Activated naive CD4-positive, alpha-beta T cell treated with anti-CD3 and anti-CD28 coated beads, Interleukin-2, amount 50 U/mL, for 72 hours (primary cell): ENCODE measurements around the gene CDYL2. TPM values are rescaled to one million over a fixed set of nuclear protein-coding genes. Genes with fewer than 3 reads are reported as not detected.

Experiments
- ATAC-seq, 2 donors: fragments of 150-1000 bp; cut with Tn5 transposase; 2 replicates each; pipeline ENCODE4 v1.10.0; 2021; ENCODE audit warnings: mild to moderate bottlenecking in 2 of 2, moderate library complexity in 2 of 2
- DNase-seq, 2 donors: peaks; one replicate each; pipeline ENCODE4 v3.0.0; 2021 to 2022; ENCODE audit warnings: low spot score in 2 of 2
- H3K27ac Mint-ChIP-seq, 2 donors: one replicate each; pipeline ENCODE4 v1.8.0; 2022; ENCODE audit warnings: mild to moderate bottlenecking in 2 of 2, mixed read lengths in 2 of 2
- H3K36me3 Mint-ChIP-seq, 2 donors: one replicate each; pipeline ENCODE4 v1.8.0; 2022; ENCODE audit warnings: mixed read lengths in 2 of 2
- H3K9me3 Mint-ChIP-seq, 2 donors: one replicate each; pipeline ENCODE4 v1.8.0; 2022; ENCODE audit warnings: mixed read lengths in 2 of 2
- total RNA-seq, 2 donors: library from RNA; stranded (reverse); gene quantifications; one replicate each; pipeline ENCODE4 v1.2.3, GENCODE V29; 2022

The CDYL2 gene, protein sequence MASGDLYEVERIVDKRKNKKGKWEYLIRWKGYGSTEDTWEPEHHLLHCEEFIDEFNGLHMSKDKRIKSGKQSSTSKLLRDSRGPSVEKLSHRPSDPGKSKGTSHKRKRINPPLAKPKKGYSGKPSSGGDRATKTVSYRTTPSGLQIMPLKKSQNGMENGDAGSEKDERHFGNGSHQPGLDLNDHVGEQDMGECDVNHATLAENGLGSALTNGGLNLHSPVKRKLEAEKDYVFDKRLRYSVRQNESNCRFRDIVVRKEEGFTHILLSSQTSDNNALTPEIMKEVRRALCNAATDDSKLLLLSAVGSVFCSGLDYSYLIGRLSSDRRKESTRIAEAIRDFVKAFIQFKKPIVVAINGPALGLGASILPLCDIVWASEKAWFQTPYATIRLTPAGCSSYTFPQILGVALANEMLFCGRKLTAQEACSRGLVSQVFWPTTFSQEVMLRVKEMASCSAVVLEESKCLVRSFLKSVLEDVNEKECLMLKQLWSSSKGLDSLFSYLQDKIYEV
- 10 to 100 TPM; 10.8 to 42.4 TPM for total RNA-seq

DNA sequence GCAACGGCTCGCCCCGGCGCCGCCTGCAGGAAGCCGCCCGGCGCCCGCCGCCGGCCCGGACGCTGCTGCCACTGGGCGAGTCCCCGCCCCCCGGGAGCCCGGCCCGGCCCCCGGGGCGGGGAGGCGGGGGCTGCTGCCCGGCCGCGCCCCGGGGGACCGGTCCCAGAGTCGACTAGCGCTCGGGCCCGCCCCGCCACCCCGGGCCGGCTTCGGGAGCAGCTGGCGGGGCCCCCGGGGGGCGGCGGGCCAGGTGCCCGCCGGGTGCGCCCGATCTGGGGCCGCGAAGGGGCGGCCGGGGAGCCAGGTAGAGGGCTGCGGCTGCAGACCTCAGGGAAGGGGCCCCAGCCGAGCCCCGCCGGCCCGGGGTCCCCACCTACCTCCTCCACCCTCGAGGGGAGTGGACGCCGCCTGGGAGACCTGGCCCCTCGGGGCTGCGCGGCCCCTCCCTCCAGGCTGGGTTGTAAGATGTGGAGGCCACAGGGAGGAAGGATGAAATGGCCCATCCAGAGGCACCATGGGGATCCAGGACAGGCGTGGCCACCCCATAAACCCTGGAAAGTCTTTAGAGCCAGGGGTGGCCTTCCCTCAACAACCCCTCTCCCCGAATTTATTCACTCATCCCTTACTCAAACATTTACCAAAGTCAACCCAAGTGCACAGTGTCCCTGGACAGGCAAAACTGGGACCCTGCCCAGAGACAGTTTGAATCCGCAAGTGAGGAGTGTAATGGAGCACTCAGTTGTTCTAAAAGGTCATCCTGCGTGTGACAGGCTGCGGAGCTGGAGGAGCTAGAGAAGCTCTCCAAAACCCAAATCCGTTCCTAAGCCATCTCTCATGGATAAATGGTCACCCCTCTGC is at the start of gene CDYL2:
TSS of gene CDYL2 (minus strand) at position 73 of the 858 bp plus-strand sequence. CDS start 425 bp downstream, outside the sequence.
- peaks cover 0 to 15% of the 10 kb centered on the region in 2 donors for H3K36me3 Mint-ChIP-seq
- DNase-seq (peak in 1 of 2 donors; percentile 65), ATAC-seq (peak; percentile 51 to 59)
- peaks cover 4 to 10% of the 10 kb centered on the region in 2 donors for H3K9me3 Mint-ChIP-seq
- H3K27ac Mint-ChIP-seq, result peak within 1 kb of the TSS; percentile 61 to 94

DNA sequence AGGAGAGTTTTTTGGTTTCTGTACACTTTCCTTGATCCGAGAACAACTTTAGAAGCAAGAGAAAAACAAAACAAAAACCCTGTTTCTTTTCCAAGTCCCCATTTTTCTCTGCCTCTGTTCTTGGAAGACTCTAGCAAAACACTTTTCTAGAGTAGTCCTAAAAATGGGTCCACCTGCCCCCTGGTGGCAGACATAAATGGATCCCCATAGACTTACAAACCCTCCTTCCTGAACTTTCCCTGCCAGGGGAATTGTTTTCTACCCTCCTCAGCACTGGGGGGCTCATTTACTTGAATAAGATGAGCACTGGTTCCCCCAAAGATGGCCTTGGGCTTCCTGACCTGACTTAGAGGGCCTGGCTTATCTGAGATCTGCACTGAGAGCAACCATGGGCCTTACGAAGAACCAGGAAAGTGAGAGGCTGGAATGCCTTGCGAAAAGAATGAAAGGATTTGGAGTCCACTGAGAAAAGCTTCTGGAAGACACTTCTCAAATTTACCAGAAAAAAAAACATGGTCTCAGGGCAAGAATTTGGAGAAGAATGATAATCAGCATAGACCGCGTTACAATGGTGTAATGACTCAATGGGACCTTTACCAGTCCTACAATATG is 48.0 kb upstream of the CDYL2 start:
- no peaks in the 10 kb centered on the region for H3K36me3 Mint-ChIP-seq
- no peaks in the 10 kb centered on the region for H3K9me3 Mint-ChIP-seq
- H3K27ac Mint-ChIP-seq, result no peak overlapping the region
- ATAC-seq, result no peak
- peak in 1 of 2 donors; percentile 23 for DNase-seq

DNA sequence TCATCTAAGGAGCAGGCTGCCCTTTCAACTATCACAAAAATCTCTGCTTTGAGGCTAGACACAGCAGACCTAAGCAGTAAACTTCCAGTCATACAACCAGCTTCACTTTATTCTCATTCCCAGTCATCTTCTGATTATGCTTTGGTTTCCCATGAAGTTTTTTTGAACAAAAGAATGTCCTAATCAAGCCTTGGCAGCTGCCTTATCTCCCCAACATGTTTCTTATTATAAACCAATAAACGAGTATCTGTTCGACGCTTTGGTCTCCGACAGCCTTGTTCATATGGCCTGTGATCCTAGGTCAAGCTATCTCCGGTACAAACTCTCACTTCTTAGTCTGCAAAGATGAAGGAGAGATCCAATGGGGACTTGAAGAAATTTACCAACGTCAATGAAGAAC is 47.4 kb upstream of the CDYL2 start:
- ATAC-seq (no peak), DNase-seq (no peak)
- H3K36me3 Mint-ChIP-seq, result no peaks in the 10 kb centered on the region
- no peak overlapping the region for H3K27ac Mint-ChIP-seq
- H3K9me3 Mint-ChIP-seq, result no peaks in the 10 kb centered on the region

DNA sequence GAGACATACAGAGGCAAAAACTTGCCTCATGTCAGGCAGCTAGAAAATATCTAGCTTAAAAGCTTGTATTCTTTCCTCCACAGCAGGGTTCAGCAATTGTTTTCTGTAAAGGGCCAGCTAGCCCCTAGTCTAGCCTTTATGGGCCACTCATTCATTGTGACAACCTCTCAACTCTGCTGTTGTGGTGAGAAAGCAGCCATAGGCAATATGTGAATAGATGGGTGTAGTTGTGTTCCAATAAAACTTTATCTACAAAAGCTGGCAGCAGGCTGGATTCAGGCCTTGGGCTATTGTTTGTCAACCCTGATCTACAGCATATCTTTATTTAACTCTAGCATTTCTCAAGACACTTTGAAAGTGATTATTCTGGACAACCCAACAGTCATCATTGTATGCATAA is 46.4 kb upstream of the CDYL2 start:
- no peak for ATAC-seq
- no peak overlapping the region for H3K27ac Mint-ChIP-seq
- DNase-seq, result no peak
- no peaks in the 10 kb centered on the region for H3K36me3 Mint-ChIP-seq
- no peaks in the 10 kb centered on the region for H3K9me3 Mint-ChIP-seq

DNA sequence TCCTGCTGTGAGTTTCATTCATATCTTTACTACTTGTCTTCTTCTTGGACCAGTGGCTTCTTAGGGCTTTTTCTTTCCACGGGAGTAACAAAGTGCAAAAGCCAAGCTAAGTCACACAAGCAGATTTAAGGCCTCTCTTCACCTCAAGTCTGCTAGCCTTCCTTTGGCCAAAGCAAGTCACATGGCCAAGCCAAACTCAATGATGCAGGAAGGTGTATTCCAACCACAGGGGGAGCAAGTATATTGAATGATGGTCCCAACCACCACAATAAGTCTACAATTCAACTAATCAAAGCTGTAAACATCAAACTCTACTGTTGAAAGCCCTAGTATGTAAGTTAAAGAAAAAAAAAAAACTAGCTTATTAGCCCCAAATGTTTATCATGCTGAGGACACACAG is 44.5 kb upstream of the CDYL2 start:
- no peaks in the 10 kb centered on the region for H3K36me3 Mint-ChIP-seq
- H3K9me3 Mint-ChIP-seq, result peaks cover 0 to 5% of the 10 kb centered on the region in 2 donors
- DNase-seq, result no peak
- no peak for ATAC-seq
- H3K27ac Mint-ChIP-seq, result no peak overlapping the region

- ATAC-seq, result no peak
- Mint-ChIP-seq H3K36me3 (peaks cover 0 to 18% of the 10 kb centered on the region in 2 donors), H3K9me3 (peaks cover 10 to 13% of the 10 kb centered on the region in 2 donors), H3K27ac (no peak overlapping the region)
- no peak for DNase-seq
These were observed 42.3 kb upstream of the CDYL2 start for GRCh38 chr16:80846680-80847079.

- H3K36me3 Mint-ChIP-seq, result peaks cover 4 to 22% of the 10 kb centered on the region in 2 donors
- H3K27ac Mint-ChIP-seq, result no peak overlapping the region
- peaks cover 15 to 17% of the 10 kb centered on the region in 2 donors for H3K9me3 Mint-ChIP-seq
- ATAC-seq, result no peak
- DNase-seq, result no peak
These were observed 41.9 kb upstream of the CDYL2 start for GRCh38 chr16:80846275-80846674.

DNA sequence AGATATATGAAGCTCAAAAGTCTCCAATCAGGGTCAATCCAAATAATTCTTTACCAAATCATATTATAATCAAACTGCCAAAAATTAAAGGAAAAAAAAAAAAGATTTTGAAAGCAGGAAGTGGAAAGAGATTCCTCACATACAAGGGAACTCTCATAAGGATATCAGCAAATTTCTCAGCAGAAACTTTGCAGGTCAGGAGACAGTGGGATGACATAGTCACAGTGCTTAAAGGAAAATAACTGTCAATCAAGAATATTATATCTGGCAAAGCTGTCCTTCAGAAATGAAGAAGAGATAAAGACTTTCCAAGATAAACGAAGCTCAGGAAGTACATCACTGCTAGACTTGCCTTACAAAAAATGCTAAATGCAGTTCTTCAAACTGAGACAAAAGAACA is 40.0 kb upstream of the CDYL2 start:
- H3K27ac Mint-ChIP-seq, result no peak overlapping the region
- H3K9me3 Mint-ChIP-seq, result peaks cover 21 to 23% of the 10 kb centered on the region in 2 donors
- no peak for ATAC-seq
- peaks cover 11 to 28% of the 10 kb centered on the region in 2 donors for H3K36me3 Mint-ChIP-seq
- DNase-seq, result no peak

GRCh38 chr16:80841231-80841630 is 36.8 kb upstream of the CDYL2 start:
- Mint-ChIP-seq H3K27ac (no peak overlapping the region), H3K9me3 (peaks cover 21 to 23% of the 10 kb centered on the region in 2 donors), H3K36me3 (peaks cover 11 to 28% of the 10 kb centered on the region in 2 donors)
- ATAC-seq (no peak), DNase-seq (no peak)

DNA sequence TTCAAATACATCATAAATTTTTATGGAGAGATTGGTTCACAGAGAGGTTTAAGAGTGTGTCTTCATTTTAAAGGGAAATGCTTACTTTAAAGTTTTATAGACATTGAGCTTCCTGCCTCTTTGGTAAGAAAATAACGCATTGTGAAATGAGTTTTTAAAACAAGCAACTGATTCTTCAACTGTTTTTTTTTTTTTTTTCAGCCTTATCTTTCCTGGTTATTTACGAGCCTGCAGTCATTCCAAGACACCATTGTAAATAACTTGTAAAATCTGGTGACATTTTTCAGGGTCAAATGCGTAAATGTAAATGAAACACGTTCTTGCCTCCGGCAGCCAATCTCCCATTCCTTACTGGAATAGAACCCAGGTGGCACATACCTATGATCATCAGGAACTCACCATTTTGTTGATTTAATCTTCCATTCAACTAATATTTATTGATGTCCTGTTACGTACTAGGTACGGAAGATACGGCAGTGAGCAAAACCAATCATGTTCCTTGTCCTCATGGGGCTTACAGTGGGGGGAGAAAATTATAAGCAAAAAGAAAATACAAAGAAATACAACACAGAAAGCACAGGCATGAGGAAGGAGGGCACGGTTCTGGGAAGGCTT is 33.2 kb upstream of the CDYL2 start:
- H3K9me3 Mint-ChIP-seq, result peaks cover 11 to 18% of the 10 kb centered on the region in 2 donors
- DNase-seq (no peak), ATAC-seq (no peak)
- H3K27ac Mint-ChIP-seq, result no peak overlapping the region
- peaks cover 11 to 18% of the 10 kb centered on the region in 2 donors for H3K36me3 Mint-ChIP-seq

- Mint-ChIP-seq H3K9me3 (peaks cover 11% of the 10 kb centered on the region in 2 donors), H3K36me3 (peaks cover 11% of the 10 kb centered on the region in 2 donors), H3K27ac (no peak overlapping the region)
- DNase-seq, result no peak
- ATAC-seq, result no peak
These were observed 32.4 kb upstream of the CDYL2 start for GRCh38 chr16:80836846-80837245.

DNA sequence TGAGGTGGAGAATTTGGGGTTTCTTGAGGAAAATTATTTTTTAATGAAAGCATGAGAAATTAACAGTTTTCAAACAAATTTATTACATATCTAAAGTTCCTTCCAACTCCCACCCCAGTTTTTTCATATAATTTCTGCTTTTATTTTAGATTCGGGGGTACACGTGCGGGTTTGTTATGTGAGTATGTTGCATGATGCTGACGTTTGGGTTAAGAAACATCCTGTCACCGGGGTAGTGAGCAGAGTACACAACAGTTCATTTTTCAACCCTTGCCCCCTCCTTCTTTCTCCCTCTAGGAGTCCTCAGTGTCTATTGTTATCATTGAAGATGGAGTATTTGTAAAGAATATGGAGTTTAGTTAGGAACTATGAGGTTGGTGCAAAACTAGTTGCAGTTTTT is 31.8 kb upstream of the CDYL2 start:
- H3K27ac Mint-ChIP-seq, result no peak overlapping the region
- no peak for ATAC-seq
- peaks cover 5 to 7% of the 10 kb centered on the region in 2 donors for H3K36me3 Mint-ChIP-seq
- no peak for DNase-seq
- H3K9me3 Mint-ChIP-seq, result peaks cover 5 to 6% of the 10 kb centered on the region in 2 donors

DNA sequence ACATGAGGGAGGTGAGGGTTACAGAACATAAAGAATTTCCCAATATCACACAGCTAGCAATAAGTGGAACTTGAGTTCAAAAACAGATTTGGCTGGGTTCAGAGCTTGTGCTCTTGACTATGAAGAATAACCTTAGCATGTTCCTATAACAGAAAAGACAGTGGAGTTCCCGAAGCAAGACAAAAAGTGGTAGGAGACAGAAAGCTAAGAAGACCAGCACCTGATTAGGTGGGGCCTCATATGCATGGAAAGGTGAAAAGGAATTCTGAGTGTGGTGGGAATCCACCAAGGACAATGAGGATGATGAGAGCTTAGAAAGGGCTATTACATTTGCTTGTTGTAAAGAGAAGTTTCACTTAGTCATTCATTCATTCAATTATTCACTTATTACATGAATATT is 26.6 kb upstream of the CDYL2 start:
- no peak for ATAC-seq
- H3K27ac Mint-ChIP-seq, result no peak overlapping the region
- H3K9me3 Mint-ChIP-seq, result no peaks in the 10 kb centered on the region
- no peak for DNase-seq
- no peaks in the 10 kb centered on the region for H3K36me3 Mint-ChIP-seq

GRCh38 chr16:80828495-80828894 is 24.1 kb upstream of the CDYL2 start:
- no peak overlapping the region for H3K27ac Mint-ChIP-seq
- no peaks in the 10 kb centered on the region for H3K36me3 Mint-ChIP-seq
- DNase-seq (no peak), ATAC-seq (no peak)
- no peaks in the 10 kb centered on the region for H3K9me3 Mint-ChIP-seq

- no peaks in the 10 kb centered on the region for H3K36me3 Mint-ChIP-seq
- no peak overlapping the region for H3K27ac Mint-ChIP-seq
- ATAC-seq (no peak), DNase-seq (no peak)
- no peaks in the 10 kb centered on the region for H3K9me3 Mint-ChIP-seq
These were observed 22.6 kb upstream of the CDYL2 start for GRCh38 chr16:80827007-80827406.

DNA sequence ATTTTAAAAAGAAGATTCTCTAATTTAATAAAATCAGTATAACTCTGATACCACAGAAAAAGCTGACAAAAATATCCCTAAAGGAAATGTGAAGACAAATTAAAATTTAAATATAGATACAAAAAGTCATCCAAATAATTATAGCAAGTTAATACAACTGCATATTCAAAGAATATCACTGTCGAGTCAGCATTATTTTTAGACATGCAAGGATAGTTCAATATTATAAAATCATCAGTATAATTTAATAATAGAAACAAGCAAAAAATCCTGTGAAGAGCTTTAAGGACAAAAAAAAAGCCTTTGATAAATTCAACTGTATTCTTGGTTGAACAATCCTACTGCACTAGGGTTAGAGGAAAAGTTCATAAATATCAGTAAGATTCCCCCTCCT is 21.0 kb upstream of the CDYL2 start:
- no peaks in the 10 kb centered on the region for H3K36me3 Mint-ChIP-seq
- ATAC-seq (no peak), DNase-seq (no peak)
- no peak overlapping the region for H3K27ac Mint-ChIP-seq
- H3K9me3 Mint-ChIP-seq, result no peaks in the 10 kb centered on the region
